H54 (cell line): ENCODE measurements around the gene ALCAM.
"Not testable (repeated sequence)": the region's sequence is repeated elsewhere in the genome, so short reads cannot be mapped to it uniquely, and the experiment has no call there.

ENCODE experiments used
- DNase-seq: peaks from one replicate; pipeline ENCODE4 v3.0.0; 2011; ENCODE audit warnings: low spot score, mixed read lengths; ENCODE audit not compliant: insufficient read length
- FAIRE-seq: peaks from 3 replicates; lab custom pipeline; 2011; peaks lifted over from hg19 to GRCh38; lab: Jason Lieb, UNC
- POLR2A ChIP-seq: IDR thresholded peaks from 2 replicates; pipeline ENCODE4 v1.6.1; 2011; ENCODE audit warnings: low read depth, mild to moderate bottlenecking, low read length

The ALCAM gene

GRCh38 chr3:105584003-105584790, 217.5 kb downstream of the ALCAM start:
- FAIRE-seq (no peak), DNase-seq (no peak)
- TF ChIP-seq POLR2A: no peak

- DNase-seq: no peak
- no peak for FAIRE-seq
- TF ChIP-seq POLR2A: no peak
Measured at GRCh38 chr3:105593315-105593714, 226.6 kb downstream of the ALCAM start.

- TF ChIP-seq POLR2A: no peak
- FAIRE-seq (no peak), DNase-seq (no peak)
Measured at GRCh38 chr3:105594219-105594618, 227.5 kb downstream of the ALCAM start.

- DNase-seq (peak; percentile 31), FAIRE-seq (peak; percentile 97)
- TF ChIP-seq POLR2A: no peak
Measured at GRCh38 chr3:105598042-105598796, 231.5 kb downstream of the ALCAM start.

GRCh38 chr3:105599350-105599749, 232.6 kb downstream of the ALCAM start:
- no peak for DNase-seq
- no peak for TF ChIP-seq POLR2A
- FAIRE-seq: no peak

GRCh38 chr3:105601756-105602155, 235.0 kb downstream of the ALCAM start:
- not testable (repeated sequence) for FAIRE-seq, DNase-seq

- FAIRE-seq, DNase-seq: not testable (repeated sequence)
Measured at GRCh38 chr3:105602286-105602685, 235.6 kb downstream of the ALCAM start.

- DNase-seq, FAIRE-seq: not testable (repeated sequence)
Measured at GRCh38 chr3:105603516-105603915, 236.8 kb downstream of the ALCAM start.

- DNase-seq (no peak), FAIRE-seq (no peak)
- no peak for TF ChIP-seq POLR2A
Measured at GRCh38 chr3:105606016-105606415, 239.3 kb downstream of the ALCAM start.

- FAIRE-seq (no peak), DNase-seq (no peak)
- no peak for TF ChIP-seq POLR2A
Measured at GRCh38 chr3:105608623-105609022, 241.9 kb downstream of the ALCAM start.

GRCh38 chr3:105610473-105610872, 243.8 kb downstream of the ALCAM start:
- DNase-seq (no peak), FAIRE-seq (no peak)
- no peak for TF ChIP-seq POLR2A

- FAIRE-seq (no peak), DNase-seq (no peak)
- no peak for TF ChIP-seq POLR2A
Measured at GRCh38 chr3:105611304-105612192, 244.8 kb downstream of the ALCAM start.

GRCh38 chr3:105613120-105613519, 246.4 kb downstream of the ALCAM start:
- no peak for DNase-seq
- no peak for FAIRE-seq

More at GRCh38 chr3:105613120-105613519, 246.4 kb downstream of the ALCAM start:
- TF ChIP-seq POLR2A: no peak
